IMR-90 (cell line): Measurements from ENCODE around the gene EYS. TPM values are rescaled to one million over a fixed set of nuclear protein-coding genes. Genes with fewer than 3 reads are reported as not detected.

Experiments
- ATAC-seq: fragments of 200-7000 bp; cut with Tn5 transposase; 2 replicates; pipeline ENCODE4 v1.9.1; 2020; ENCODE audit warnings: low read depth, mild to moderate bottlenecking, moderate library complexity
- BruUV-seq: library from RNA; stranded (reverse); fragments of 400-500 nt; replicated peaks from 2 replicates; lab custom pipeline; 2021; lab: Mats Ljungman, UMichigan
- CTCF ChIA-PET: fragments of 300-600 bp; formaldehyde crosslinking; extraction: SDS; loops from one replicate; lab custom pipeline; 2021; ENCODE audit warnings: antibody characterized with exemption; lab: Yijun Ruan, JAX
- POLR2A ChIA-PET: fragments of 300-600 bp; sonication (Branson Sonifier 250); formaldehyde crosslinking; loops from one replicate; lab custom pipeline; 2022; ENCODE audit warnings: antibody characterized with exemption; ENCODE audit not compliant: unreplicated experiment; lab: Charles Lee
- DNase-seq: peaks from one replicate; pipeline ENCODE4 v3.0.0; 2013
- H2AFZ ChIP-seq: replicated peaks from 2 replicates; pipeline ENCODE3; 2013; ENCODE audit warnings: low read length, mild to moderate bottlenecking; ENCODE audit not compliant: poor library complexity
- H2AK5ac ChIP-seq: 2 replicates; pipeline ENCODE4 v1.6.1; 2013; ENCODE audit warnings: low read depth, low read length, inconsistent platforms
- H2AK9ac ChIP-seq: replicated peaks from 2 replicates; pipeline ENCODE3; 2013; ENCODE audit warnings: mild to moderate bottlenecking, low read depth, low read length, moderate library complexity; ENCODE audit not compliant: poor library complexity
- H2BK120ac ChIP-seq: 2 replicates; pipeline ENCODE4 v1.6.1; 2013; ENCODE audit warnings: low read depth, low read length, inconsistent platforms
- H2BK15ac ChIP-seq: 3 replicates; pipeline ENCODE4 v1.6.1; 2013; ENCODE audit warnings: low read depth, low read length, inconsistent platforms
- H2BK20ac ChIP-seq: 2 replicates; pipeline ENCODE4 v1.6.1; 2013; ENCODE audit warnings: low read depth, mild to moderate bottlenecking, inconsistent platforms, low read length, moderate library complexity
- H2BK5ac ChIP-seq: 2 replicates; pipeline ENCODE4 v1.6.1; 2013; ENCODE audit warnings: mild to moderate bottlenecking, low read depth, low read length, inconsistent platforms; ENCODE audit not compliant: poor library complexity, severe bottlenecking
- H3K14ac ChIP-seq: replicated peaks from 2 replicates; pipeline ENCODE4 v1.6.1; 2013; ENCODE audit warnings: low read depth, low read length, inconsistent platforms
- H3K18ac ChIP-seq: 2 replicates; pipeline ENCODE4 v1.6.1; 2013; ENCODE audit warnings: low read depth, low read length, control low read depth
- H3K23ac ChIP-seq: 2 replicates; pipeline ENCODE4 v1.6.1; 2013; ENCODE audit warnings: low read depth, low read length, inconsistent platforms
- H3K27ac ChIP-seq: 2 replicates; pipeline ENCODE4 v1.5.1; 2013; ENCODE audit warnings: mild to moderate bottlenecking, control low read depth, low read length; ENCODE audit not compliant: insufficient read depth
- H3K27me3 ChIP-seq: 2 replicates; pipeline ENCODE4 v1.6.1; 2013; ENCODE audit warnings: low read length; ENCODE audit not compliant: control insufficient read depth, insufficient read depth
- H3K36me3 ChIP-seq: 2 replicates; pipeline ENCODE4 v1.6.1; 2013; ENCODE audit warnings: low read length, mixed read lengths; ENCODE audit not compliant: control insufficient read depth, insufficient read depth
- H3K4ac ChIP-seq: 2 replicates; pipeline ENCODE4 v1.6.1; 2013; ENCODE audit warnings: low read depth, low read length, inconsistent platforms
- H3K4me1 ChIP-seq: 2 replicates; pipeline ENCODE4 v1.6.1; 2013; ENCODE audit warnings: low read length, mixed read lengths; ENCODE audit not compliant: control insufficient read depth, insufficient read depth
- H3K4me2 ChIP-seq: 2 replicates; pipeline ENCODE4 v1.6.1; 2013; ENCODE audit warnings: low read depth, mild to moderate bottlenecking, control low read depth, low read length, moderate library complexity
- H3K4me3 ChIP-seq: 2 replicates; pipeline ENCODE4 v1.5.1; 2013; ENCODE audit warnings: low read depth, mild to moderate bottlenecking, control low read depth, low read length, moderate library complexity; ENCODE audit not compliant: insufficient read depth
- H3K56ac ChIP-seq: 2 replicates; pipeline ENCODE4 v1.6.1; 2013; ENCODE audit warnings: low read length, inconsistent platforms; ENCODE audit not compliant: insufficient read depth; ENCODE audit errors: extremely low read depth
- H3K79me1 ChIP-seq, 2 experiments: 2 replicates each; pipeline ENCODE4 v1.6.1; 2013; ENCODE audit warnings: low read length in 2 of 2, inconsistent platforms in 1 of 2, low read depth in 1 of 2
- H3K9ac ChIP-seq: 2 replicates; pipeline ENCODE4 v1.6.1; 2013; ENCODE audit warnings: low read depth, low read length, control low read depth
- H3K9me1 ChIP-seq: 2 replicates; pipeline ENCODE4 v1.6.1; 2013; ENCODE audit warnings: low read length, inconsistent platforms; ENCODE audit not compliant: insufficient read depth
- H3K9me3 ChIP-seq: 2 replicates; pipeline ENCODE4 v1.6.1; 2013; ENCODE audit warnings: low read length; ENCODE audit not compliant: control insufficient read depth, insufficient read depth
- H4K20me1 ChIP-seq: 2 replicates; pipeline ENCODE4 v1.6.1; 2013; ENCODE audit warnings: low read length, inconsistent platforms; ENCODE audit not compliant: insufficient read depth
- H4K5ac ChIP-seq: 2 replicates; pipeline ENCODE4 v1.6.1; 2013; ENCODE audit warnings: mild to moderate bottlenecking, low read depth, low read length, control low read depth
- H4K8ac ChIP-seq, 2 experiments: 2 replicates each; pipeline ENCODE4 v1.6.1; 2013; ENCODE audit warnings: low read depth in 2 of 2, low read length in 2 of 2, control low read depth in 1 of 2, inconsistent platforms in 1 of 2
- H4K91ac ChIP-seq: 2 replicates; pipeline ENCODE4 v1.6.1; 2013; ENCODE audit warnings: low read depth, low read length, inconsistent platforms; ENCODE audit not compliant: insufficient read depth
- CEBPB ChIP-seq: IDR thresholded peaks from 2 replicates; pipeline ENCODE4 v1.6.1; 2012; ENCODE audit warnings: low read depth, low read length, improper control_type of control experiment
- CTCF ChIP-seq: conservative IDR thresholded peaks from 2 replicates; pipeline ENCODE4 v1.5.1; 2012; ENCODE audit warnings: mild to moderate bottlenecking, low read depth, low read length, improper control_type of control experiment
- MXI1 ChIP-seq: IDR thresholded peaks from 2 replicates; pipeline ENCODE4 v1.6.1; 2012; ENCODE audit warnings: low read depth, mild to moderate bottlenecking, low read length, moderate library complexity, borderline replicate concordance
- RAD21 ChIP-seq: IDR thresholded peaks from 2 replicates; pipeline ENCODE4 v1.6.1; 2012; ENCODE audit warnings: low read length, improper control_type of control experiment
- RCOR1 ChIP-seq: IDR thresholded peaks from 2 replicates; pipeline ENCODE4 v1.6.1; 2012; ENCODE audit warnings: mild to moderate bottlenecking, low read length, improper control_type of control experiment; ENCODE audit not compliant: insufficient replicate concordance
- USF2 ChIP-seq: fragments of 150-350 bp; IDR thresholded peaks from 2 replicates; pipeline ENCODE4 v1.6.1; 2017; ENCODE audit warnings: mild to moderate bottlenecking, antibody characterized with exemption, low read length, low read depth
- WGBS, 2 experiments: methylation state at CpG; one replicate each; pipeline versions ENCODE4 v1.1.5 to v1.1.7; 2013; ENCODE audit warnings: missing lambda C conversion rate in 2 of 2; ENCODE audit not compliant: insufficient read length in 1 of 2; ENCODE audit errors: extremely low coverage in 2 of 2; 5-methylcytosine and 5-hydroxymethylcytosine counted together
- dilution Hi-C: fragments of 300-500 bp; cut with HindIII; formaldehyde crosslinking; loops from one replicate; pipeline ENCODE4 v1.14.3; 2018; ENCODE audit warnings: low sequenced_read_pairs; ENCODE audit not compliant: unreplicated experiment
- in situ Hi-C: fragments of 300-500 bp; cut with MboI; formaldehyde crosslinking; loops from 3 replicates; pipeline ENCODE4 v1.14.3; 2019; ENCODE audit warnings: low sequenced_read_pairs, inconsistent platforms, mixed read lengths
- intact Hi-C: fragments of 100-400 bp; cut with micrococcal nuclease; formaldehyde crosslinking; loops from 2 replicates; pipeline ENCODE4 v1.10.0; 2022
- polyA plus RNA-seq, 3 experiments: library from polyadenylated mRNA; depleted of rRNA; stranded (reverse); fragments of >200 nt; gene quantifications; 2 replicates each; pipeline ENCODE4 v1.2.3, GENCODE V29; 2012; ENCODE audit warnings: low replicate concordance in 1 of 3
- total RNA-seq: library from RNA; depleted of rRNA; stranded (reverse); fragments of >200 nt; gene quantifications from 2 replicates; pipeline ENCODE4 v1.2.3, GENCODE V29; 2012
- TF ChIP-seq, protein P1 (sequence below): fragments of 150-350 bp; IDR thresholded peaks from 2 replicates; pipeline ENCODE4 v1.6.1; 2016; ENCODE audit warnings: low read depth, mild to moderate bottlenecking, low read length, moderate library complexity, borderline replicate concordance

EYS gene
- total and polyA plus RNA-seq, 2 of the 4 experiments (the other 2 are of a cell fraction) = under 0.01 TPM; not detected in 1

DNA sequence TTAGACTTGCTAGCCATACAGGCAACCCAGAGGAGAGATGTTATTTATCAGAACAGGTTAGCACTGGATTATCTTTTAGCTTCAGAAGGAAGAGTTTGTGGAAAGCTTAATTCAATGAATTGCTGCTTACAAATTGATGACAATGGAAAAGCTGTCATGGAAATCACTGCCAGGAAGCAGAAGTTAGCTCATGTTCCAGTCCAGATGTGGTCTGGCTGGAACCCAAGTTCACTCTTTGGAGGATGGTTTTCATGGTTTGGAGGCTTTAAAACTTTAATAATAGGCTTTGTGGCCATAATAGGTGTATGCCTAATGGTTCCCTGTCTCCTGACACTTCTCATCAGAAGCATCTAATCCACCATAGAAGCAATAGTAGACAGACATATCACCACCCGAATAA, 1372.4 kb downstream of the EYS start:
- Histone ChIP-seq H2BK120ac (no peak overlapping the region), H3K18ac (no peak overlapping the region), H3K9me3 (no peaks in the 10 kb centered on the region), H2BK5ac (no peak overlapping the region), H2AFZ (no peak overlapping the region), H3K4me3 (no peak overlapping the region), H2AK9ac (no peak overlapping the region), H3K27me3 (no peaks in the 10 kb centered on the region), H2BK20ac (no peak overlapping the region), H3K4me2 (no peak overlapping the region), H4K8ac (no peak overlapping the region), H3K36me3 (no peaks in the 10 kb centered on the region), H3K23ac (no peak overlapping the region), H3K4me1 (no peaks in the 10 kb centered on the region), H2AK5ac (no peak overlapping the region), H3K79me1 (no peaks in the 10 kb centered on the region), H3K27ac (no peak overlapping the region), H4K20me1 (no peaks in the 10 kb centered on the region), H3K14ac (no peak overlapping the region), H3K4ac (no peak overlapping the region), H3K9me1 (no peaks in the 10 kb centered on the region), H4K5ac (no peak overlapping the region), H4K91ac (no peak overlapping the region), H2BK15ac (no peak overlapping the region), H3K56ac (no peak overlapping the region), H3K9ac (no peak overlapping the region)
- peak; percentile 1 for DNase-seq
- TF ChIP-seq CEBPB (no peak), USF2 (no peak), RAD21 (no peak), MXI1 (no peak), RCOR1 (no peak), CTCF (no peak)
- TF ChIP-seq, protein P1, sequence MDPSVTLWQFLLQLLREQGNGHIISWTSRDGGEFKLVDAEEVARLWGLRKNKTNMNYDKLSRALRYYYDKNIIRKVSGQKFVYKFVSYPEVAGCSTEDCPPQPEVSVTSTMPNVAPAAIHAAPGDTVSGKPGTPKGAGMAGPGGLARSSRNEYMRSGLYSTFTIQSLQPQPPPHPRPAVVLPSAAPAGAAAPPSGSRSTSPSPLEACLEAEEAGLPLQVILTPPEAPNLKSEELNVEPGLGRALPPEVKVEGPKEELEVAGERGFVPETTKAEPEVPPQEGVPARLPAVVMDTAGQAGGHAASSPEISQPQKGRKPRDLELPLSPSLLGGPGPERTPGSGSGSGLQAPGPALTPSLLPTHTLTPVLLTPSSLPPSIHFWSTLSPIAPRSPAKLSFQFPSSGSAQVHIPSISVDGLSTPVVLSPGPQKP = no peak
- POLR2A ChIA-PET = no interaction called here
- WGBS, 2 experiments = no CpG with 5 or more reads among the region's 1 CpG
- ATAC-seq = no peak
- intact Hi-C loops (loop anchor here (10.0 kb wide), 1 partner anchor 520 kb away; no protein-coding TSS in a partner anchor), dilution Hi-C loops (no loop called here), in situ Hi-C loops (loop anchor here (5.0 to 10.0 kb wide), 2 partner anchors 322 to 410 kb away; no protein-coding TSS in a partner anchor)
- CTCF ChIA-PET = interaction anchor here (1.4 kb wide), 1 partner anchor 322 kb away, joined by 4 read pairs; no protein-coding TSS in a partner anchor
- no TSS peak for BruUV-seq
